ENCODE results near the gene MSX1. TPM values are rescaled to one million over a fixed set of nuclear protein-coding genes. Genes with fewer than 3 reads are reported as not detected.

Gene MSX1
- total and polyA plus RNA-seq, 7 experiments from 2014 or later, result not detected

GRCh38 chr4:4847011-4847410 is 12.5 kb upstream of the MSX1 start:
- Histone ChIP-seq H3K4me1 (ENCODE audit: control insufficient read depth in 2 of 2, insufficient read depth in 2 of 2, low read length in 2 of 2) (no peaks in the 10 kb centered on the region), H3K27me3 (ENCODE audit: control insufficient read depth in 2 of 2, insufficient read depth in 2 of 2, low read length in 2 of 2) (no peaks in the 10 kb centered on the region), H3K27ac (ENCODE audit: low read depth, low read length) (no peak overlapping the region), H3K4me3 (ENCODE audit: low read length) (no peak overlapping the region), H3K36me3 (ENCODE audit: control insufficient read depth in 2 of 3, insufficient read depth in 3 of 3, low read length in 3 of 3) (no peaks in the 10 kb centered on the region), H3K9me3 (ENCODE audit: control insufficient read depth in 2 of 3, low read length in 3 of 3) (no peaks in the 10 kb centered on the region)
- Mint-ChIP-seq H3K27ac (no peak overlapping the region), H3K27me3 (peaks cover 10 to 77% (median 42%) of the 10 kb centered on the region in 5 donors), H3K9me3 (peaks cover 0 to 3% (median 0%) of the 10 kb centered on the region in 11 donors), H3K4me1 (peaks cover 0 to 5% (median 0%) of the 10 kb centered on the region in 7 donors), H3K36me3 (peaks cover 0 to 3% (median 0%) of the 10 kb centered on the region in 5 donors), H3K4me3 (no peak overlapping the region)
- intact Hi-C loops (cut with micrococcal nuclease), result no loop called here
- CTCF ChIA-PET, result no interaction called here
- DNase-seq (no peak), ATAC-seq (no peak)
- POLR2A ChIA-PET, result no interaction called here

DNA sequence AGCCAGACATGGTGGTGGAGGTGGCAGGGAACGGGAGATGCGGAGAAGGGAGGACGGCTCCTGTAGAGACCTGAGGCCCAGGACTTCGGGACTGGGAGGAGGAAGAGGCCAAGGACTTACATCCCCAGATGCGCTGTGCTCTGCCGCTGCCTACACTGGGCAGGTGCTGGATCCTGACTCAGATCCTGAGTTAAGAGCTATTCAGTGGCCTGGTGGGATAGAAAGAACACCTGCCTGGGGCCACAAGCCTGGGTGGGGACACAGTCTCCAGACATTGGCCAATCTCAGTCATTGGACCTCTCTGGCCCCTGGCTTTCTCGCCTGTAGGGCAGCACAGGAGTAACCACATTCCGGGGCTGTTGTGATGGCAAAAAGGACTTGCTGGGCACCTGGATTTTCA is 10.9 kb upstream of the MSX1 start:
- H3K27ac ChIP-seq (ENCODE audit: low read depth, low read length), result no peak overlapping the region
- no peak overlapping the region for H3K27ac Mint-ChIP-seq
- POLR2A ChIA-PET, result no interaction called here
- H3K27me3 ChIP-seq (ENCODE audit: control insufficient read depth in 2 of 2, insufficient read depth in 2 of 2, low read length in 2 of 2), result peaks cover 0 to 3% of the 10 kb centered on the region in 2 donors
- no peak overlapping the region for H3K4me3 ChIP-seq (ENCODE audit: low read length)
- peaks cover 25 to 80% (median 45%) of the 10 kb centered on the region in 5 donors for H3K27me3 Mint-ChIP-seq
- peaks cover 7 to 15% (median 10%) of the 10 kb centered on the region in 7 donors for H3K4me1 Mint-ChIP-seq
- intact Hi-C loops (cut with micrococcal nuclease), result no loop called here
- H3K36me3 ChIP-seq (ENCODE audit: control insufficient read depth in 2 of 3, insufficient read depth in 3 of 3, low read length in 3 of 3), result no peaks in the 10 kb centered on the region
- H3K9me3 Mint-ChIP-seq, result peaks cover 0 to 4% (median 0%) of the 10 kb centered on the region in 11 donors
- DNase-seq (no peak), ATAC-seq (no peak)
- peaks cover 0 to 3% (median 3%) of the 10 kb centered on the region in 5 donors for H3K36me3 Mint-ChIP-seq
- H3K4me3 Mint-ChIP-seq, result no peak overlapping the region
- CTCF ChIA-PET, result no interaction called here
- H3K9me3 ChIP-seq (ENCODE audit: control insufficient read depth in 2 of 3, low read length in 3 of 3), result no peaks in the 10 kb centered on the region
- peaks cover 0 to 3% of the 10 kb centered on the region in 2 donors for H3K4me1 ChIP-seq (ENCODE audit: control insufficient read depth in 2 of 2, insufficient read depth in 2 of 2, low read length in 2 of 2)

DNA sequence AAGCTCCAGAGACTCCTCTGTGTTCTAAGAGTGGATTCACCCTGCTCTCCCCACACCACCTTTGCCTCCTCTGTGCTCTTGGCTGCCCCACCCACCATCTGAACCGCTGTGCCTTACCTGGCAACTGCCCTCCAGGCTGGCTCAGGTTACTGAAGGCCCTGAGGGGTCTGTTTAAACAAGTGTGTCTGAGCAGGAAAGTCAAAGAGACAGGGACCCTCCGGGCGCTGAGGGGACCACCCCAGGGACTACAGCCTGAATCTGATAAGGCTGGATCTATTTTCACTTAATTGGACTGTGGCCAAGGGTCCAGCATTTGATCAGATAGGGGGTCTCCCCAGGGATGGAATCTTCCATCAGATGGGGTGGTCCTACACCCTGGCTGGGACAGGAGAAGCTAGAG is 10.4 kb upstream of the MSX1 start:
- ATAC-seq (no peak), DNase-seq (no peak)
- Histone ChIP-seq H3K27ac (ENCODE audit: low read depth, low read length) (no peak overlapping the region), H3K4me1 (ENCODE audit: control insufficient read depth in 2 of 2, insufficient read depth in 2 of 2, low read length in 2 of 2) (peaks cover 0 to 3% of the 10 kb centered on the region in 2 donors), H3K27me3 (ENCODE audit: control insufficient read depth in 2 of 2, insufficient read depth in 2 of 2, low read length in 2 of 2) (peaks cover 0 to 3% of the 10 kb centered on the region in 2 donors), H3K36me3 (ENCODE audit: control insufficient read depth in 2 of 3, insufficient read depth in 3 of 3, low read length in 3 of 3) (no peaks in the 10 kb centered on the region), H3K4me3 (ENCODE audit: low read length) (no peak overlapping the region), H3K9me3 (ENCODE audit: control insufficient read depth in 2 of 3, low read length in 3 of 3) (no peaks in the 10 kb centered on the region)
- H3K4me3 Mint-ChIP-seq, result no peak overlapping the region
- POLR2A ChIA-PET, result no interaction called here
- CTCF ChIA-PET, result no interaction called here
- peaks cover 0 to 3% (median 3%) of the 10 kb centered on the region in 5 donors for H3K36me3 Mint-ChIP-seq
- peaks cover 7 to 18% (median 13%) of the 10 kb centered on the region in 7 donors for H3K4me1 Mint-ChIP-seq
- intact Hi-C loops (cut with micrococcal nuclease), result no loop called here
- H3K27me3 Mint-ChIP-seq, result peaks cover 28 to 78% (median 45%) of the 10 kb centered on the region in 5 donors
- no peak overlapping the region for H3K27ac Mint-ChIP-seq
- H3K9me3 Mint-ChIP-seq, result peaks cover 0 to 4% (median 0%) of the 10 kb centered on the region in 11 donors

GRCh38 chr4:4849524-4850193 is 9.8 kb upstream of the MSX1 start:
- ChIA-PET CTCF (interaction anchor here (0.7 kb wide), 1 partner anchor 59 kb away, joined by 3 read pairs; no protein-coding TSS in a partner anchor), POLR2A (no interaction called here)
- Histone ChIP-seq H3K27ac (ENCODE audit: low read depth, low read length) (no peak overlapping the region), H3K4me1 (ENCODE audit: control insufficient read depth in 2 of 2, insufficient read depth in 2 of 2, low read length in 2 of 2) (peaks cover 0 to 3% of the 10 kb centered on the region in 2 donors), H3K9me3 (ENCODE audit: control insufficient read depth in 2 of 3, low read length in 3 of 3) (no peaks in the 10 kb centered on the region), H3K4me3 (ENCODE audit: low read length) (no peak overlapping the region), H3K36me3 (ENCODE audit: control insufficient read depth in 2 of 3, insufficient read depth in 3 of 3, low read length in 3 of 3) (no peaks in the 10 kb centered on the region), H3K27me3 (ENCODE audit: control insufficient read depth in 2 of 2, insufficient read depth in 2 of 2, low read length in 2 of 2) (peaks cover 3 to 5% of the 10 kb centered on the region in 2 donors)
- peaks cover 0 to 4% (median 0%) of the 10 kb centered on the region in 11 donors for H3K9me3 Mint-ChIP-seq
- H3K27ac Mint-ChIP-seq, result no peak overlapping the region
- peaks cover 0 to 3% (median 3%) of the 10 kb centered on the region in 5 donors for H3K36me3 Mint-ChIP-seq
- DNase-seq (no peak), ATAC-seq (no peak)
- intact Hi-C loops (cut with micrococcal nuclease), result loop anchor here in 1 of 2 donors (10.0 kb wide), 1 partner anchor 1045 kb away; the partner anchor contains the start of gene CRMP1
- peaks cover 34 to 78% (median 45%) of the 10 kb centered on the region in 5 donors for H3K27me3 Mint-ChIP-seq
- peaks cover 7 to 22% (median 15%) of the 10 kb centered on the region in 7 donors for H3K4me1 Mint-ChIP-seq
- no peak overlapping the region for H3K4me3 Mint-ChIP-seq

DNA sequence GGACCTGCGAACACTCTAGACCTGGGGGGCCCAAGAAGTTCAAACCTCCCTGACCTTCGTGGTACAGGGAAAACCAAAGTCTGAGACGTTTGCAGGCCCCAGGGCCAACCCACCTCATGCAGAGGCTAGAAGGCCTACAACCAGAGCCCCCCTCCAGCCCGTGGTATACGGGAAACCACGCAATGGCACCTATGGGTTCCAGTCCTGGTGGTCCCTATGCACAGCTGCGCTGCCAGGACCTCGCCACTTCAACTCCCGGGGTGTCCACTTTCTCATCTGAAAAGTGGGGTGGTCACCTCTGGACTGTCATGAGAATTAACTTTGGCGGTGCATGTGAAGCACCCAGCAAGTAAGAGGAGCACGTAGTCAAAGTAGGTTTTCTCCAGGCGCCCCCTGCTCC is 8.4 kb upstream of the MSX1 start:
- Mint-ChIP-seq H3K27me3 (peaks cover 45 to 85% (median 49%) of the 10 kb centered on the region in 5 donors), H3K9me3 (peaks cover 0 to 10% (median 0%) of the 10 kb centered on the region in 11 donors), H3K4me3 (peak overlapping the region in 2 of 10 donors; percentile 24 to 25), H3K4me1 (peaks cover 7 to 29% (median 21%) of the 10 kb centered on the region in 7 donors), H3K36me3 (peaks cover 0 to 3% (median 3%) of the 10 kb centered on the region in 5 donors), H3K27ac (no peak overlapping the region)
- DNase-seq (no peak), ATAC-seq (no peak)
- intact Hi-C loops (cut with micrococcal nuclease), result loop anchor here in 1 of 2 donors (10.0 kb wide), 1 partner anchor 1044 kb away; the partner anchor contains the start of gene CRMP1
- Histone ChIP-seq H3K36me3 (ENCODE audit: control insufficient read depth in 2 of 3, insufficient read depth in 3 of 3, low read length in 3 of 3) (no peaks in the 10 kb centered on the region), H3K27ac (ENCODE audit: low read depth, low read length) (no peak overlapping the region), H3K4me1 (ENCODE audit: control insufficient read depth in 2 of 2, insufficient read depth in 2 of 2, low read length in 2 of 2) (peaks cover 0 to 3% of the 10 kb centered on the region in 2 donors), H3K9me3 (ENCODE audit: control insufficient read depth in 2 of 3, low read length in 3 of 3) (no peaks in the 10 kb centered on the region), H3K27me3 (ENCODE audit: control insufficient read depth in 2 of 2, insufficient read depth in 2 of 2, low read length in 2 of 2) (peaks cover 6 to 8% of the 10 kb centered on the region in 2 donors), H3K4me3 (ENCODE audit: low read length) (no peak overlapping the region)
- ChIA-PET CTCF (no interaction called here), POLR2A (no interaction called here)

DNA sequence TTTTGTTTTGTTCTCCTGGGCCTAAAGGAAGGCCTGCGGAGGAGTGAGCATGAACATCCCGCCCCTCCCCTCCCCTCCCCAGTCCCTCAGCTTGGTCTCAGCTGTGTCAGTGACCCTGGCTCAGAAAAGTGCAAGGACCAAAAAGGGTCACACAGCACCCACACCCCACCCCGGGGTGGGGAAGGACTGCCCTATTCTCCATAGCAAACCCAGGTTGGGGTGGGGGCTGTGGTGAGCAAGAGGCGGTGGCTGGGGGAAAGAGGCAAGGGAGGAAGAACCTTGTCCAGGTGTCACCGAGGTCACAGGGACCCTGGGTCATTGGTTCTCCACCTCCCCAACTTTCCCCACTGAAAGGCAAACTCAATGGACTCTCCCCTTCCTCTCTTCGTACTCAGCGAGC is 7.6 kb upstream of the MSX1 start:
- CTCF ChIA-PET, result no interaction called here
- Mint-ChIP-seq H3K27me3 (peaks cover 44 to 90% (median 52%) of the 10 kb centered on the region in 5 donors), H3K36me3 (peaks cover 0 to 3% (median 0%) of the 10 kb centered on the region in 5 donors), H3K27ac (no peak overlapping the region), H3K9me3 (peaks cover 0 to 10% (median 0%) of the 10 kb centered on the region in 11 donors), H3K4me3 (peak overlapping the region in 4 of 10 donors; percentile 36 to 94 (median 80)), H3K4me1 (peaks cover 7 to 36% (median 28%) of the 10 kb centered on the region in 7 donors)
- Histone ChIP-seq H3K4me1 (ENCODE audit: control insufficient read depth in 2 of 2, insufficient read depth in 2 of 2, low read length in 2 of 2) (peaks cover 3 to 4% of the 10 kb centered on the region in 2 donors), H3K27ac (ENCODE audit: low read depth, low read length) (no peak overlapping the region), H3K27me3 (ENCODE audit: control insufficient read depth in 2 of 2, insufficient read depth in 2 of 2, low read length in 2 of 2) (peaks cover 8 to 10% of the 10 kb centered on the region in 2 donors), H3K36me3 (ENCODE audit: control insufficient read depth in 2 of 3, insufficient read depth in 3 of 3, low read length in 3 of 3) (no peaks in the 10 kb centered on the region), H3K4me3 (ENCODE audit: low read length) (no peak overlapping the region), H3K9me3 (ENCODE audit: control insufficient read depth in 2 of 3, low read length in 3 of 3) (no peaks in the 10 kb centered on the region)
- DNase-seq (no peak), ATAC-seq (no peak)
- POLR2A ChIA-PET, result no interaction called here
- intact Hi-C loops (cut with micrococcal nuclease), result loop anchor here in 1 of 2 donors (10.0 kb wide), 1 partner anchor 1043 kb away; the partner anchor contains the start of gene CRMP1
